GM19193 (cell line): ENCODE measurements around the gene GUK1.

Experiments
- POLR2A ChIP-seq: IDR thresholded peaks from 4 replicates; pipeline ENCODE4 v1.6.1; 2011; ENCODE audit not compliant: insufficient read depth, insufficient read length; ENCODE audit errors: extremely low read depth

The GUK1 gene

GRCh38 chr1:228149406-228150119, 9.5 kb downstream of the GUK1 start, which contains the start of gene GJC2:
GJC2 (plus strand) TSS chr1:228149930; CDS start chr1:228157759, 7,829 bp downstream.
- TF ChIP-seq POLR2A = no peak

GRCh38 chr1:228150120-228150460, 10.0 kb downstream of the GUK1 start:
- TF ChIP-seq POLR2A = no peak

- TF ChIP-seq POLR2A = no peak
Observed at GRCh38 chr1:228150461-228151179, 10.5 kb downstream of the GUK1 start.

GRCh38 chr1:228151180-228151925, 11.3 kb downstream of the GUK1 start:
- no peak for TF ChIP-seq POLR2A

GRCh38 chr1:228152097-228152917, 12.2 kb downstream of the GUK1 start:
- TF ChIP-seq POLR2A = no peak

GRCh38 chr1:228152918-228153258, 12.8 kb downstream of the GUK1 start:
- TF ChIP-seq POLR2A = no peak

GRCh38 chr1:228154021-228154669, 14.1 kb downstream of the GUK1 start:
- no peak for TF ChIP-seq POLR2A

GRCh38 chr1:228154670-228155571, 14.8 kb downstream of the GUK1 start:
- no peak for TF ChIP-seq POLR2A

GRCh38 chr1:228155596-228156514, 15.8 kb downstream of the GUK1 start:
- no peak for TF ChIP-seq POLR2A

- TF ChIP-seq POLR2A = no peak
Observed at GRCh38 chr1:228156515-228156881, 16.4 kb downstream of the GUK1 start.

- TF ChIP-seq POLR2A = no peak
Observed at GRCh38 chr1:228156941-228157728, 17.1 kb downstream of the GUK1 start.

- no peak for TF ChIP-seq POLR2A
Observed at GRCh38 chr1:228157729-228158126, 17.6 kb downstream of the GUK1 start.
